GM12878 (cell line): ENCODE measurements around the gene SCTR. TPM values are rescaled to one million over a fixed set of nuclear protein-coding genes. Genes with fewer than 3 reads are reported as not detected.

Source experiments
- CREB1 ChIP-seq: IDR thresholded peaks from 2 replicates; pipeline ENCODE4 v1.6.1; 2012; ENCODE audit warnings: low read depth, mild to moderate bottlenecking, inconsistent platforms
- CTCF ChIP-seq, 3 experiments: IDR thresholded peaks in 2 of 3; conservative IDR thresholded peaks in 1 of 3; 2 replicates each; pipeline ENCODE4 v1.5.1; 2011; ENCODE audit warnings: low read depth in 3 of 3, low read length in 3 of 3, mild to moderate bottlenecking in 3 of 3, control low read depth in 2 of 3, moderate library complexity in 2 of 3, inconsistent platforms in 1 of 3, mixed read lengths in 1 of 3; ENCODE audit not compliant: control insufficient read depth in 2 of 3, insufficient read depth in 1 of 3; ENCODE audit errors: extremely low read depth in 1 of 3
- DPF2 ChIP-seq: fragments of 450-650 bp; IDR thresholded peaks from 2 replicates; pipeline ENCODE4 v1.6.1; 2017; ENCODE audit warnings: mild to moderate bottlenecking
- EZH2 ChIP-seq: IDR thresholded peaks from 2 replicates; pipeline ENCODE4 v1.6.1; 2012; ENCODE audit warnings: low read depth, mild to moderate bottlenecking, control low read depth, inconsistent platforms, low read length, borderline replicate concordance; ENCODE audit not compliant: control insufficient read depth
- HCFC1 ChIP-seq: fragments of 150-350 bp; IDR thresholded peaks from 2 replicates; pipeline ENCODE4 v1.6.1; 2014; ENCODE audit warnings: low read length
- HSF1 ChIP-seq: fragments of 150-350 bp; IDR thresholded peaks from 2 replicates; pipeline ENCODE4 v1.6.1; 2014; ENCODE audit warnings: mild to moderate bottlenecking, low read depth, low read length
- IKZF1 ChIP-seq: fragments of 450-650 bp; conservative IDR thresholded peaks from 2 replicates; pipeline ENCODE4 v1.6.1; 2017; ENCODE audit warnings: antibody characterized with exemption, mild to moderate bottlenecking
- KAT2A ChIP-seq: conservative IDR thresholded peaks from 2 replicates; pipeline ENCODE4 v1.6.1; 2011; ENCODE audit warnings: low read depth, low read length; ENCODE audit not compliant: control insufficient read depth
- MAX ChIP-seq: IDR thresholded peaks from 2 replicates; pipeline ENCODE4 v1.6.1; 2012; ENCODE audit warnings: low read depth, low read length, improper control_type of control experiment
- MLLT1 ChIP-seq: fragments of 450-650 bp; IDR thresholded peaks from 2 replicates; pipeline ENCODE4 v1.6.1; 2016; ENCODE audit warnings: mild to moderate bottlenecking
- MXI1 ChIP-seq: fragments of 150-350 bp; IDR thresholded peaks from 2 replicates; pipeline ENCODE4 v1.6.1; 2011; ENCODE audit warnings: low read depth, mild to moderate bottlenecking, inconsistent platforms, low read length, improper control_type of control experiment
- NFYA ChIP-seq: IDR thresholded peaks from 2 replicates; pipeline ENCODE4 v1.6.1; 2011; ENCODE audit warnings: low read depth, mild to moderate bottlenecking, low read length, improper control_type of control experiment, borderline replicate concordance
- PRDM15 ChIP-seq: fragments of 450-650 bp; formaldehyde crosslinking; IDR thresholded peaks from 2 replicates; pipeline ENCODE4 v1.4.0; 2020; ENCODE audit warnings: mild to moderate bottlenecking, moderate library complexity
- RAD21 ChIP-seq: IDR thresholded peaks from 2 replicates; pipeline ENCODE4 v1.6.1; 2011; ENCODE audit warnings: mild to moderate bottlenecking, low read depth, low read length, moderate library complexity; ENCODE audit not compliant: insufficient read depth
- RAD51 ChIP-seq: fragments of 450-650 bp; IDR thresholded peaks from 2 replicates; pipeline ENCODE4 v1.6.1; 2016; ENCODE audit warnings: moderate library complexity, mild to moderate bottlenecking, inconsistent platforms
- RB1 ChIP-seq: fragments of 450-650 bp; formaldehyde crosslinking; IDR thresholded peaks from 2 replicates; pipeline ENCODE4 v1.6.1; 2017; ENCODE audit warnings: mild to moderate bottlenecking, borderline replicate concordance
- SKIL ChIP-seq: fragments of 450-650 bp; IDR thresholded peaks from 2 replicates; pipeline ENCODE4 v1.6.1; 2017; ENCODE audit warnings: mild to moderate bottlenecking, low read depth, inconsistent platforms; ENCODE audit not compliant: poor library complexity, severe bottlenecking
- SMAD1 ChIP-seq: fragments of 450-650 bp; IDR thresholded peaks from 2 replicates; pipeline ENCODE4 v1.6.1; 2018; ENCODE audit warnings: mild to moderate bottlenecking, low read depth; ENCODE audit not compliant: partially characterized antibody
- TCF3 ChIP-seq: IDR thresholded peaks from 2 replicates; pipeline ENCODE4 v1.6.1; 2012; ENCODE audit warnings: low read depth, mild to moderate bottlenecking, low read length, borderline replicate concordance; ENCODE audit not compliant: insufficient read depth
- YY1 ChIP-seq: IDR thresholded peaks from 2 replicates; pipeline ENCODE4 v1.6.1; 2011; ENCODE audit warnings: low read depth, mild to moderate bottlenecking, low read length
- polyA plus RNA-seq, 11 experiments: library from polyadenylated mRNA; depleted of rRNA in 4 of 11; unstranded in 6 of 11; stranded (reverse) in 5 of 11; fragments of >200 nt; fragmentation: Nextera tagmentation in 4 of 11; fragmentation: Illumina TruSeq in 1 of 11; extraction: Ambion mirVana in 4 of 11; extraction: Trizol in 1 of 11; gene quantifications; 1 replicate in 1 of 11; 2 replicates in 10 of 11; pipeline versions ENCODE4 v1.2.1 to v1.2.3, GENCODE V29; 2011 to 2016; ENCODE audit warnings: inconsistent platforms in 2 of 11, missing spikeins in 2 of 11, low read depth in 1 of 11
- total RNA-seq, 4 experiments: library from RNA; depleted of rRNA in 3 of 4; stranded (reverse); fragments of >200 nt in 3 of 4; fragmentation: Illumina TruSeq in 1 of 4; extraction: Trizol in 1 of 4; gene quantifications; 2 replicates each; pipeline versions ENCODE4 v1.2.1 to v1.2.3, GENCODE V29; 2013 to 2021

Gene SCTR
- total and polyA plus RNA-seq, 10 of the 15 experiments (the other 5 are each of a cell fraction or from before 2014, with no cell fraction given): 0.26 TPM; not detected in 9

GRCh38 chr2:119517433-119517832 lies 6.8 kb downstream of the SCTR start (continued):
- TF ChIP-seq PRDM15 (CRISPR knock-in tag) (no peak), RAD21 (peak; percentile 53), IKZF1 (no peak), KAT2A (no peak), MLLT1 (no peak), EZH2 (no peak), YY1 (0 out of 2 replicates have a peak, but pooled peaks have one; percentile 25), NFYA (no peak), HCFC1 (no peak), DPF2 (no peak), HSF1 (no peak), RB1 (no peak), TCF3 (no peak), RAD51 (no peak), CTCF (IDR thresholded peaks at IDR 0.05 in 2 of 3, conservative IDR thresholded peaks at IDR 0.05 in 1 of 3; ENCODE audit: control insufficient read depth in 2 of 3, extremely low read depth in 1 of 3, insufficient read depth in 1 of 3, low read depth in 3 of 3, low read length in 3 of 3) (peak; percentile 61 to 80 (median 79)), SMAD1 (no peak), CREB1 (no peak), MXI1 (no peak), SKIL (no peak), MAX (no peak)
